GM19468 (cell line): Measurements from ENCODE around the gene SIRT1.
"Not testable (repeated sequence)": the region's sequence is repeated elsewhere in the genome, so short reads cannot be mapped to it uniquely, and the experiment has no call there.

Experiments
- ATAC-seq: cut with Tn5 transposase; IDR thresholded peaks from one replicate; pipeline ENCODE4 v1.9.1; 2021; ENCODE audit warnings: mild to moderate bottlenecking, moderate library complexity, moderate number of reproducible peaks; ENCODE audit not compliant: unreplicated experiment; ENCODE audit errors: extremely low read depth

Gene SIRT1

GRCh38 chr10:67875340-67876238, 8.9 kb upstream of the SIRT1 start:
- no peak for ATAC-seq

GRCh38 chr10:67877421-67877820, 7.0 kb upstream of the SIRT1 start:
- not testable (repeated sequence) for ATAC-seq

GRCh38 chr10:67878133-67878532, 6.3 kb upstream of the SIRT1 start:
- no peak for ATAC-seq

- ATAC-seq: no peak
Observed at GRCh38 chr10:67883710-67884312, 645 bp upstream of the SIRT1 start.

- ATAC-seq: peak; percentile 31
Observed at GRCh38 chr10:67884842-67885670, 600 bp downstream of the SIRT1 start.

GRCh38 chr10:67893637-67894036, 9.2 kb downstream of the SIRT1 start:
- no peak for ATAC-seq

- no peak for ATAC-seq
Observed at GRCh38 chr10:67903581-67903980, 19.1 kb downstream of the SIRT1 start.

- ATAC-seq: no peak
Observed at GRCh38 chr10:67912331-67912946, 28.0 kb downstream of the SIRT1 start.

GRCh38 chr10:67914777-67915340, 30.4 kb downstream of the SIRT1 start:
- ATAC-seq: no peak

GRCh38 chr10:67917169-67917568, 32.7 kb downstream of the SIRT1 start:
- no peak for ATAC-seq

- no peak for ATAC-seq
Observed at GRCh38 chr10:67917679-67918078, 33.2 kb downstream of the SIRT1 start.

- ATAC-seq: no peak
Observed at GRCh38 chr10:67921065-67921464, 36.6 kb downstream of the SIRT1 start.

GRCh38 chr10:67923551-67923950, 39.1 kb downstream of the SIRT1 start:
- ATAC-seq: no peak

- no peak for ATAC-seq
Observed at GRCh38 chr10:67924136-67924535, 39.7 kb downstream of the SIRT1 start.

- ATAC-seq: no peak
Observed at GRCh38 chr10:67925449-67926005, 41.1 kb downstream of the SIRT1 start.

GRCh38 chr10:67926951-67927350, 42.5 kb downstream of the SIRT1 start:
- no peak for ATAC-seq

- no peak for ATAC-seq
Observed at GRCh38 chr10:67933199-67933598, 48.7 kb downstream of the SIRT1 start.

GRCh38 chr10:67934336-67934735, 49.9 kb downstream of the SIRT1 start:
- no peak for ATAC-seq

- no peak for ATAC-seq
Observed at GRCh38 chr10:67935223-67935622, 50.8 kb downstream of the SIRT1 start.

- ATAC-seq: no peak
Observed at GRCh38 chr10:67936416-67936815, 52.0 kb downstream of the SIRT1 start.
